Endothelial cell of umbilical vein (primary cell): ENCODE data around the gene MASTL. TPM values are rescaled to one million over a fixed set of nuclear protein-coding genes. Genes with fewer than 3 reads are reported as not detected.

Experiments used
- BruUV-seq: library from RNA; stranded (reverse); fragments of 400-500 nt; replicated peaks from 2 replicates; lab custom pipeline; 2021; lab: Mats Ljungman, UMichigan
- CTCF ChIA-PET: fragments of 300-600, 350-600 bp; sonication (Branson Sonifier 250); formaldehyde crosslinking; loops from one replicate; lab custom pipeline; 2021; ENCODE audit warnings: antibody characterized with exemption, inconsistent platforms; lab: Charles Lee
- POLR2A ChIA-PET: fragments of 300-600, 350-600 bp; sonication (Branson Sonifier 250); formaldehyde crosslinking; loops from one replicate; lab custom pipeline; 2021; ENCODE audit warnings: antibody characterized with exemption, inconsistent platforms; lab: Charles Lee
- DNase-seq: peaks from one replicate; pipeline ENCODE4 v3.0.0-alpha.2; 2011; ENCODE audit warnings: low read depth, low spot score
- FAIRE-seq: peaks from 2 replicates; lab custom pipeline; 2011; peaks lifted over from hg19 to GRCh38; lab: Jason Lieb, UNC
- H2AFZ ChIP-seq: 2 replicates; pipeline ENCODE4 v1.6.0; 2012; ENCODE audit warnings: low read depth, low read length, control low read depth, inconsistent platforms
- H3K27ac ChIP-seq: 2 replicates; pipeline ENCODE4 v1.5.1; 2011; ENCODE audit warnings: low read depth, mild to moderate bottlenecking, control low read depth, low read length, moderate library complexity; ENCODE audit not compliant: insufficient read depth
- H3K27me3 ChIP-seq, 2 experiments: 2 replicates each; pipeline versions ENCODE4 v1.6.0 to v1.6.1; 2011; ENCODE audit warnings: low read length in 2 of 2, mixed read lengths in 1 of 2; ENCODE audit not compliant: control insufficient read depth in 2 of 2, insufficient read depth in 2 of 2
- H3K36me3 ChIP-seq, 2 experiments: 2 replicates in 1 of 2; 3 replicates in 1 of 2; pipeline ENCODE4 v1.5.1; 2011; ENCODE audit warnings: low read length in 2 of 2, mild to moderate bottlenecking in 1 of 2, moderate library complexity in 1 of 2; ENCODE audit not compliant: control insufficient read depth in 2 of 2, insufficient read depth in 2 of 2; ENCODE audit errors: extremely low read depth in 1 of 2
- H3K4me1 ChIP-seq: 3 replicates; pipeline ENCODE4 v1.5.1; 2011; ENCODE audit warnings: mild to moderate bottlenecking, low read length; ENCODE audit not compliant: control insufficient read depth, insufficient read depth; ENCODE audit errors: extremely low read depth
- H3K4me2 ChIP-seq: 2 replicates; pipeline ENCODE4 v1.6.1; 2011; ENCODE audit warnings: low read length, control low read depth, mixed read lengths; ENCODE audit not compliant: insufficient read depth
- H3K4me3 ChIP-seq, 3 experiments: fragments of 200-600 bp in 1 of 3; sonication (generic), shearing (Covaris generic) in 1 of 3; replicated peaks in 1 of 3; 2 replicates each; pipeline ENCODE4 v1.5.1; 2011 to 2016; ENCODE audit warnings: control low read depth in 3 of 3, low read length in 3 of 3, mild to moderate bottlenecking in 2 of 3, inconsistent platforms in 1 of 3, low read depth in 1 of 3, moderate library complexity in 1 of 3; ENCODE audit not compliant: insufficient read depth in 1 of 3
- H3K79me2 ChIP-seq: 2 replicates; pipeline ENCODE4 v1.6.0; 2012; ENCODE audit warnings: low read length, inconsistent platforms; ENCODE audit not compliant: control insufficient read depth, insufficient read depth
- H3K9ac ChIP-seq: replicated peaks from 2 replicates; pipeline ENCODE3; 2011; ENCODE audit warnings: low read length, control low read depth; ENCODE audit not compliant: insufficient read depth; ENCODE audit errors: extremely low read depth
- H3K9me1 ChIP-seq: replicated peaks from 3 replicates; pipeline ENCODE4 v1.6.0; 2011; ENCODE audit warnings: mild to moderate bottlenecking, low read length; ENCODE audit not compliant: control insufficient read depth, insufficient read depth; ENCODE audit errors: extremely low read depth
- H3K9me3 ChIP-seq: replicated peaks from 2 replicates; pipeline ENCODE4 v1.5.1; 2012; ENCODE audit warnings: low read length, inconsistent platforms; ENCODE audit not compliant: control insufficient read depth, insufficient read depth
- H4K20me1 ChIP-seq: replicated peaks from 2 replicates; pipeline ENCODE3; 2011; ENCODE audit warnings: mild to moderate bottlenecking, low read length; ENCODE audit not compliant: control insufficient read depth, insufficient read depth; ENCODE audit errors: extremely low read depth
- EZH2 ChIP-seq: IDR thresholded peaks from 2 replicates; pipeline ENCODE4 v1.6.1; 2012; ENCODE audit warnings: borderline replicate concordance, low read depth, mild to moderate bottlenecking, moderate library complexity, low read length, inconsistent platforms; ENCODE audit not compliant: severe bottlenecking
- FOS ChIP-seq: IDR thresholded peaks from 2 replicates; pipeline ENCODE4 v1.6.1; 2011; ENCODE audit warnings: mild to moderate bottlenecking, low read length, moderate library complexity, borderline replicate concordance; ENCODE audit not compliant: insufficient read depth
- GATA2 ChIP-seq: IDR thresholded peaks from 2 replicates; pipeline ENCODE4 v1.7.0; 2011; ENCODE audit warnings: low read depth, mild to moderate bottlenecking, moderate library complexity, mixed read lengths, low read length; ENCODE audit not compliant: insufficient read length, insufficient read depth
- JUN ChIP-seq: IDR thresholded peaks from 2 replicates; pipeline ENCODE4 v1.6.1; 2011; ENCODE audit warnings: borderline replicate concordance, low read depth; ENCODE audit not compliant: insufficient read length, insufficient read depth
- MYC ChIP-seq: IDR thresholded peaks from one replicate; pipeline ENCODE4 v1.6.1; 2011; ENCODE audit warnings: mild to moderate bottlenecking, low read depth, low read length
- POLR2A ChIP-seq: IDR thresholded peaks from 2 replicates; pipeline ENCODE4 v1.6.1; 2012; ENCODE audit warnings: low read depth, mild to moderate bottlenecking, control low read depth, low read length
- POLR2AphosphoS5 ChIP-seq: IDR thresholded peaks from 2 replicates; pipeline ENCODE4 v1.6.1; 2012; ENCODE audit warnings: low read depth, mild to moderate bottlenecking, control low read depth, low read length, moderate library complexity; ENCODE audit not compliant: insufficient read depth
- dilution Hi-C: fragments of 300-500 bp; cut with MboI; formaldehyde crosslinking; loops from one replicate; pipeline ENCODE4 v1.15.0; 2019; ENCODE audit warnings: low sequenced_read_pairs; ENCODE audit not compliant: extremely low pct_ligation_motif_present
- intact Hi-C: fragments of 100-400 bp; cut with micrococcal nuclease; formaldehyde crosslinking; loops from one replicate; pipeline ENCODE4 v1.10.0; 2022
- polyA plus RNA-seq, 4 experiments: library from polyadenylated mRNA; depleted of rRNA in 3 of 4; stranded (reverse) in 3 of 4; unstranded in 1 of 4; fragments of >200 nt; gene quantifications; 2 replicates each; pipeline versions ENCODE4 v1.2.1 to v1.2.3, GENCODE V29; 2011 to 2012; ENCODE audit warnings: missing spikeins in 1 of 4
- total RNA-seq: library from RNA; stranded (reverse); gene quantifications from 2 replicates; pipeline ENCODE4 v1.2.3, GENCODE V29; 2021
- TF ChIP-seq, protein P1 (sequence below): IDR thresholded peaks from 2 replicates; pipeline ENCODE4 v1.6.1; 2011; ENCODE audit not compliant: insufficient read depth, insufficient read length
- TF ChIP-seq, protein P2 (sequence below), 2 donors: IDR thresholded peaks; 1 replicate in 1 of 2; 2 replicates in 1 of 2; pipeline ENCODE4 v1.5.1; 2011; ENCODE audit warnings: low read length in 2 of 2, mild to moderate bottlenecking in 2 of 2, moderate library complexity in 2 of 2, control low read depth in 1 of 2, inconsistent platforms in 1 of 2, low read depth in 1 of 2; ENCODE audit not compliant: insufficient read depth in 1 of 2; ENCODE audit errors: extremely low read depth in 1 of 2

Gene MASTL
- total and polyA plus RNA-seq, 2 donors (not counting 3 experiments of a cell fraction or from before 2014, with no cell fraction given), result 5.4 to 17.8 TPM

DNA sequence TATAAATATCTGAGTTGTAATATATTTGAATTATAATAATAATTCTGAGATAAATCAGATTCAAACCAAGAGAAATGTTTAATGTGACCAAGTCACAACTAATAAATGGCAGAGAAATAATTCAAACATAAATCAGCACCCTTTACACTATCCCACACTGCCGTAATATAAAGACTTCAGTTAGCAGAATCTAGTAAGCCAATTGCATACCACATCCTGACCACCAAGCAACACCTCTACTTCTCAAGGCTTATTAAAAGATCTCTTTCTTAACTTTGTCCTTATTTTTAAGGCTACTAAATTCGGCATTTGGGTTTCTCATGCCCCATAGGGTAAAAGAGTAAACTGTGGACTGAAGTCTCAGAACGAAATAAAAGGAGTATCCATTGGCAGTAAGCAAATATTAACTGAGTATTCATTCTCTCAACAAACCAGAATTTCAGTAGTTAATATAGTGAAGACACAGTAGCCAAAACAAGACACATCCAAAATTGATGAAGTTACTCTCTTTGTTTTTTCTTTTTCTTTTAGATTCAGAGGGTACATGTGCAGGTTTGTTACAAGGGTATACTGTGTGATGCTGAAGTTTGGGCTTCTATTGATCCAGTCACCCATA is 70.6 kb downstream of the MASTL start:
- Histone ChIP-seq H3K4me1 (no peaks in the 10 kb centered on the region), H2AFZ (no peak overlapping the region), H3K9me3 (no peaks in the 10 kb centered on the region), H3K36me3 (peaks cover 0 to 13% of the 10 kb centered on the region in 2 experiments), H3K27me3 (no peaks in the 10 kb centered on the region), H3K4me3 (no peak overlapping the region), H3K4me2 (no peak overlapping the region), H3K9me1 (no peaks in the 10 kb centered on the region), H3K79me2 (no peaks in the 10 kb centered on the region), H4K20me1 (no peaks in the 10 kb centered on the region), H3K9ac (no peak overlapping the region), H3K27ac (no peak overlapping the region)
- CTCF ChIA-PET, result no interaction called here
- DNase-seq (no peak), FAIRE-seq (no peak)
- no TSS peak for BruUV-seq
- POLR2A ChIA-PET, result no interaction called here
- dilution Hi-C loops, result no loop called here
- intact Hi-C loops, result no loop called here
- no peak for TF ChIP-seq POLR2AphosphoS5
- TF ChIP-seq EZH2, result no peak
- TF ChIP-seq FOS, result no peak
- TF ChIP-seq POLR2A, result no peak
- TF ChIP-seq, protein P1, sequence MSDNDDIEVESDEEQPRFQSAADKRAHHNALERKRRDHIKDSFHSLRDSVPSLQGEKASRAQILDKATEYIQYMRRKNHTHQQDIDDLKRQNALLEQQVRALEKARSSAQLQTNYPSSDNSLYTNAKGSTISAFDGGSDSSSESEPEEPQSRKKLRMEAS, result no peak
- no peak for TF ChIP-seq MYC

DNA sequence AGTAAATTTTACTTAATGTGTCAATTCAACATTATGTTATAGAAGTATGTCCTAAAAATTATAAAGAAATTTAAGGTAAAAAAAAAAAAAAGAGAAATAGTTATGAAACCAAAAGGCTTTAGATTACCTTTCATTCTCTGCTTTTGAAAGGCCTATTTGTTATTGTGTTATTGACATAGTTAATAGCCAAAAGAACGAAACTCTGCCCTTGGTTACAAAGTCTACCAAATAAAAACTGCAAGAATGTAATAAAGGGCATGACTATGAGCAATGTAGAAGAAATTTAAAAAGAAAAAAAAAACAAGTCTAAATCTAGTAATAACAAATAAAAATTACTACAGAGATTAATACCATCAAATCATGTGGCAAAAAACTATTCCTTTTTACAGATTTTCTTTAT is 74.9 kb downstream of the MASTL start:
- Histone ChIP-seq H3K27ac (no peak overlapping the region), H3K9me1 (no peaks in the 10 kb centered on the region), H4K20me1 (no peaks in the 10 kb centered on the region), H3K4me1 (no peaks in the 10 kb centered on the region), H3K27me3 (no peaks in the 10 kb centered on the region), H3K4me3 (no peak overlapping the region), H2AFZ (no peak overlapping the region), H3K79me2 (no peaks in the 10 kb centered on the region), H3K4me2 (no peak overlapping the region), H3K36me3 (peaks cover 0 to 3% of the 10 kb centered on the region in 2 experiments), H3K9ac (no peak overlapping the region), H3K9me3 (no peaks in the 10 kb centered on the region)
- ChIA-PET CTCF (no interaction called here), POLR2A (no interaction called here)
- TF ChIP-seq POLR2A (no peak), JUN (no peak), EZH2 (no peak), FOS (no peak), GATA2 (no peak), POLR2AphosphoS5 (no peak), MYC (no peak)
- TF ChIP-seq, protein P2, sequence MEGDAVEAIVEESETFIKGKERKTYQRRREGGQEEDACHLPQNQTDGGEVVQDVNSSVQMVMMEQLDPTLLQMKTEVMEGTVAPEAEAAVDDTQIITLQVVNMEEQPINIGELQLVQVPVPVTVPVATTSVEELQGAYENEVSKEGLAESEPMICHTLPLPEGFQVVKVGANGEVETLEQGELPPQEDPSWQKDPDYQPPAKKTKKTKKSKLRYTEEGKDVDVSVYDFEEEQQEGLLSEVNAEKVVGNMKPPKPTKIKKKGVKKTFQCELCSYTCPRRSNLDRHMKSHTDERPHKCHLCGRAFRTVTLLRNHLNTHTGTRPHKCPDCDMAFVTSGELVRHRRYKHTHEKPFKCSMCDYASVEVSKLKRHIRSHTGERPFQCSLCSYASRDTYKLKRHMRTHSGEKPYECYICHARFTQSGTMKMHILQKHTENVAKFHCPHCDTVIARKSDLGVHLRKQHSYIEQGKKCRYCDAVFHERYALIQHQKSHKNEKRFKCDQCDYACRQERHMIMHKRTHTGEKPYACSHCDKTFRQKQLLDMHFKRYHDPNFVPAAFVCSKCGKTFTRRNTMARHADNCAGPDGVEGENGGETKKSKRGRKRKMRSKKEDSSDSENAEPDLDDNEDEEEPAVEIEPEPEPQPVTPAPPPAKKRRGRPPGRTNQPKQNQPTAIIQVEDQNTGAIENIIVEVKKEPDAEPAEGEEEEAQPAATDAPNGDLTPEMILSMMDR (IDR thresholded peaks at IDR 0.05; ENCODE audit: extremely low read depth in 1 of 2, insufficient read depth in 1 of 2, low read depth in 1 of 2, low read length in 2 of 2), result no peak
- TF ChIP-seq, protein P1, result no peak
- no TSS peak for BruUV-seq
- FAIRE-seq (no peak), DNase-seq (no peak)
- intact Hi-C loops (no loop called here), dilution Hi-C loops (no loop called here)
